DMS53 treated with DMSO at 0.1 percent for 48 hours (cell line): ENCODE data around the gene PACRG.

ENCODE experiments used
- DNase-seq: peaks from one replicate; lab custom pipeline; 2025; ENCODE audit not compliant: unreplicated experiment; lab: John Stamatoyannopoulos, UW

PACRG gene

GRCh38 chr6:163191704-163192537 lies 464.1 kb downstream of the PACRG start:
- DNase-seq = no peak

- no peak for DNase-seq
Observed at GRCh38 chr6:163192591-163192990, 464.8 kb downstream of the PACRG start.

- no peak for DNase-seq
Observed at GRCh38 chr6:163193326-163193725, 465.6 kb downstream of the PACRG start.

DNA sequence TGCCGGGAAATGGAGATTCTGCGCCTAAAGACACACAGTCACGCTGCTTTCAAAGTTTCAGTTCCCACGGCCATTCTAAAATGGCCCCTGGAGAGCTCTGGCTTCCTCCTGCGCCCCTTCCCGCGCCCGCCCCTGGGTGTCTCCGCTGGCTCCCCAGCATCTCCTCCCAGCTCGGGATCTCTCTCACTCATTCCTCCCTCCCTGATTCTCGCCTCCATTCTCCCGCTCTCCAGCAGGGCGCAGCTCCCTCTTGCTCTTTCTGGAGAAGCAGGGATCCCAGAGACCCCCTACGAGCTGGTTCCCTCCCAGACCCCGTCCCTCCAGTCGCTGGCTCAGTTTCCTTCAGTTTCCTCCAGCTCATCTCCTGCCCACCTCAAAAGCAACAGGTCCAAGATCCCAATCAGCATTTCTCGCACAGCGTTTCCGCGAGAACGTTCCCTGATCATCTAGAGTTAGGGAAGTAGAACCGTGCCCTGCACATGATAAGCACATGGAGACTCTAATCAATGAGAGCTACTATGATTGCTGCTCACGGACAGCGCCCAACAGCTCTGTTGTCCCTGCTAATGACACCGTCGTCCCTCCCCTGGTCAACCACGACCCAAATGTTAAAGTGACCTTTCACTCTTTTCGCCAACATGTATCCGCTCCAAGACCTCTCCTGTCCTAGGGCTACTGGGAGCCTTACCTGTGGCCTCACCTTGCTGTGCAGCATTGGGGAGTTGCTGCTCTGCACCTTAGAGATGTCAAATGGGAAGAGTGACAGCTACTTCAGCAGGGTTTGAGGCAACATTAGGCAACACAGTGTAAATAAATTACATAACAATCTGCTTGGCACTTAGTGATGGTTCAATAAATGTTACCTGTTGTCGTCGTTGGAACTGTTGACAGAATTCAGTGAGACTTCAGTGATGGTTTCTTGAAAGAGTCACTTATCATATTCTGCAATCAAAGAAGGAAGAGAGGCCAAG lies 468.2 kb downstream of the PACRG start:
- no peak for DNase-seq

- DNase-seq = no peak
Observed at GRCh38 chr6:163197839-163198238, 470.1 kb downstream of the PACRG start.

- DNase-seq = no peak
Observed at GRCh38 chr6:163198396-163198795, 470.6 kb downstream of the PACRG start.

DNA sequence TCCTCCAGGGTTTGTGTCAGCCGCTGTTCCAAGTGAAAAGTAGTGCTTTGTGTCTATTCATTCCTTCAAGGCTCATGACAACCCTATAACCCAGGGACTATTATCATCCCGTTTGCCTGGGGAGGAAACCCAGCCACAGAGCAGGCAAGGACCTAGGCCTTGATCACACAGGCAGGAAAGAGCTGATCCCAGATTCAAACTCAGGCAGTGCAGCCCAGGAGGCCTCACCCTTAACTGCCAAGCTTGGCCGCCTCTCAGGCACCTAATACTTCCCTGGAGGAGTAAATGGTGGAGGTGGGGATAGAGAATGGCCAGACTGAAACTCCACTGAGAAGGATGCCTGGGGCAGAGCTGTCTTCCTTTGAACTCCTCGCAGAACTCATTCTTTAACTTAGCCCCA lies 471.6 kb downstream of the PACRG start:
- no peak for DNase-seq

DNA sequence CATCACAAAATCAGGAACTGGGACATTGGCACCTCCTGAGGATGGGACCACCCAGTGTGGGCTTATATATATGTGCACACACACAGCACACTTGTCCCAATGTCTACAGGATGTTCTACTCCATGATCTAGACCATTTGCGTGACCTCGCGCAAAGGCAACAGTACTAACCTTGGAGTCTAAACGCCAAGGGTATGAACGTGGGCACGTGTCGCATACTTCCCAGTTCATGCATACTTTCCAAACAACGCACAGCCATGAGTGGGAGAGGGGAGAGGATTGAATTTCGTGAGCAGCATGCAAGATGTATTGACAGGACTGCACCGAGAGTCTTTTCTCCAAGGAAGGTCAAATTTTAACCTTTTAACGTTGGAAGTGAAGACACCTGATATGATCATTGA lies 472.5 kb downstream of the PACRG start:
- DNase-seq = no peak

- DNase-seq = no peak
Observed at GRCh38 chr6:163200694-163201093, 472.9 kb downstream of the PACRG start.

- DNase-seq = no peak
Observed at GRCh38 chr6:163201855-163202254, 474.1 kb downstream of the PACRG start.

- no peak for DNase-seq
Observed at GRCh38 chr6:163206196-163206595, 478.4 kb downstream of the PACRG start.

GRCh38 chr6:163207431-163208383 lies 479.9 kb downstream of the PACRG start:
- DNase-seq = no peak

DNA sequence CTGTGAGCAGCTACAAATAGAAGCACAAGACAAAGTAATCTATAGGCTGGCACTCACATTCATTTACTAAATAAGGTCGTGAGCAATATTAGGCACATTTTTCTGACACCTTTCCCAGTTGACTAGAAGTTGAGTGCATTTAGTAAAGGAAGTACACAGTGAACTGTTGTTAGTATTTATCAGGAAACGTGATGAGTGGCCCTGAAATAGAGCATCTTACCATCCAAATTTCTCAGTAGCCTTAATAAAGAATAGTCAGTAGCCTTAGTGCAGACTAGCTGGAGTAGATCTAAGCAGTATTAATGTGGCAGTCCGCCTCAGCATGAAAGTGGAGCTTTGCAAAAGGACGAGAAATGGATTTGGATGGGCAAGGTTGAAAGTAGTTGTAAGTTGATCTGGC lies 481.2 kb downstream of the PACRG start:
- DNase-seq = no peak

DNA sequence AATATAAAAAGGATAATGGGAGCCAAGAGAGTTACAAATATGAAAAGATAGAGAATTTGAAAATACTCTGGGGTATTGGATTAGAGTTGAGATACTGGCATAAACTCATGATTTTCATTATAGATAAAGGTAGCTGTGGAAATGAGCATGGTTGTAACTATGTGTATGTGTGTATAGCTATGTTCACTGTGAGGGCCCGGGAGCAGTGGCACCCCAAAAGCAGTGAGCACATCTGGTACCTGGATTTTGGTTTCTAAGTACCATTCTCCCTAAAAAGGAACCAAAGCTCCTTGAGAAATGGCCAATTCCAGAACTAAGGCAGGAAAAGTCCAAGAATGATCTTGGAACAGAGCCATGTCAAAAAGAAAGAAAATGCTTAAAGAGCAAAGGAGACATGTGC lies 484.3 kb downstream of the PACRG start:
- no peak for DNase-seq

DNA sequence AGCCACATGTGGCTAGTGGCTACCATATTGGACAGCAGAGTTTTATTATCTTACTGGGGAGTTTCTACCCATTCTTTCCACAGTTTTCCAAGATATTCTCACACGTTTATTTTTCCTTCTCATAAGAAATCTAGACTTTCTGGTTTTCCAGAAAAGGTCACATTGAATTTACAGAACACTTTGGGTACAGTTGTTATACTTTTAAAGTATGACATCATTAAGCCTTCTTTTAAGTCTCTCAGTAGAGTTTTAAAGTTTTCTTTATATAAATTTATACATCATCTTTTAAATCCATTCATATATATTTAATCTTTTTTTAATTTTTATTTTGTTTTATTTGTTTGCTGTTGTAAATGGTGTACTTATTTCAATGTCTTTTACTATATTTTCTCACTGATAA lies 486.5 kb downstream of the PACRG start:
- DNase-seq = no peak

GRCh38 chr6:163218361-163218894 lies 490.7 kb downstream of the PACRG start:
- no peak for DNase-seq

DNA sequence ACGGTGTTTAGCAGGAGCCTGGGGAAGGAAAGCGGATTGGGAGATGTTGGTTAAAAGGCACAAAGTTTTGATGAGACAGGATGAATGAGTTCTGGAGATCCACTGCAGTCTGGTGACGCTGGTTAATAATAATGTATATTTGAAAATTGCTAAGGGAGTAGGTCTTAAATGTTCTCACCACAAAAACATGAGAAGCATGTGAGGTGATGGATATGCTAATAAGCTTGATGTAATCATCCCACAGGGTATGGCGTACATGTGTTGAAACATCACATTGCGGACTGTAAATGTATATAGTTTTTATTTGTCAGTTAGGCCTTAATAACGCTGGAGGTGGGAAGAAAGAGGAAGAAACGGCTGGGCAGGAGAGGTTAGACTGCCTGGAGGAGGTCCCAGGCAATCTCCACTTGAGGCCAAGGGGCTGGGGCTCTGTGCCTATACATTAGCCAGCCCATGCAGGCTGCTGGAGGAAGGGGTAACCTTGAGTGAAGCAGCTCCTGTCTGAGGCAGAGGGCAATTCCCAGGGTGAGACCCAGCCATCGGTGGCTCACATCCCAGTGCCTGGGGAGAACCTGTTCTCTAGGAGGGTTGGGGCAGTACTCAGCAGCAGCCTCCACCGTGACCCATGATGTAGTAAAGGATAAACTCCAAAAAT lies 498.5 kb downstream of the PACRG start:
- DNase-seq = no peak

DNA sequence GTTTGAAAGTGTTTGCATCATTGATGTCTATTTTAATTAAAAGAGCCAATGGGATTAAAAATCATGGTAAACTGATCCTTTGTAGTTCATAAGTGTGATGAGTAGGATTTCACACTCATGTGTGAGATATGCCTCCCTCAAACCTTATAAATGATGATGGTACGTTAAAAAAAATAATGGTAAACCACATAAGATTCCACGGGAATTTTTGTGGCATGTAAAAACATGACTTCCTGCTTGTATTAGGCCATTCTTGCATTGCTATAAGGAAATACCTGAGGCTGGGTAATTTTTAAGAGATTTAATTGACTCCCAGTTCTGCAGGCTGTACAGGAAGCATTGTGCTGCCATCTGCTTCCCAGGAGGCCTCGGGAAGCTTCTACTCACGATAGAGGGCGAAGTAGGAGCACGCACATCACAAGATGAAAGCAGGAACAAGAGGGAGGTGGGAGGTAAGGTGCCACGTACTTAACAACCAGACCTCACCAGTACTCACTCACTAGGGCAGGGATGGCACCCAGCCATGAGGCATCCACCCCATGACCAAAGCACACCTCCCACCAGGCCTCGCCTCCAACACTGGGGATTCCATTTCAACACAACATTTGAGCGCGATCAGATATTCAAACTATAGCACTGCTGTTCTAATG lies 499.2 kb downstream of the PACRG start:
- no peak for DNase-seq

GRCh38 chr6:163228041-163228440 lies 500.3 kb downstream of the PACRG start:
- DNase-seq = no peak

DNA sequence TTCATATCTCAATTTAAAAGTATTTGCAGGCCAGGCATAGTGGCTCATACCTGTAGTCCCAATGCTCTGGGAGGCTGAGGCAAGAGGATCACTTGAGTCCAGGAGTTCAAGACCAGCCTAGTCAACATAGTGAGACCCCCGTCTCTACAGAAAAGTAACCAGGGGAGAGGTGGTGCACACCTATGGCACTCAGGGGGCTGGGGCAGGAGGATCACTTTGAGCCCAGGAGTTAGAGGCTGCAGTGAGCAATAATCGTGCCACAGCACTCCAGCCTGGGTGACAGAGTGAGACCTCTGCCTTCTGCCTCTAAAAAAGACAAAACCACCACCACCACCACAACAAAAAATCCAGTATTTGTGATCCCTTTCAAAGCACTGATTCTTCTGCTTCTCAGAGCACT lies 501.3 kb downstream of the PACRG start:
- DNase-seq = no peak
